Measurements from ENCODE around the gene DALRD3. TPM values are rescaled to one million over a fixed set of nuclear protein-coding genes. Genes with fewer than 3 reads are reported as not detected.
A peak's percentile ranks its signal among the peaks of the same experiment; 100 is the strongest.

DALRD3 gene
- total RNA-seq, 1 experiment from 2014 or later: 42.9 TPM

DNA sequence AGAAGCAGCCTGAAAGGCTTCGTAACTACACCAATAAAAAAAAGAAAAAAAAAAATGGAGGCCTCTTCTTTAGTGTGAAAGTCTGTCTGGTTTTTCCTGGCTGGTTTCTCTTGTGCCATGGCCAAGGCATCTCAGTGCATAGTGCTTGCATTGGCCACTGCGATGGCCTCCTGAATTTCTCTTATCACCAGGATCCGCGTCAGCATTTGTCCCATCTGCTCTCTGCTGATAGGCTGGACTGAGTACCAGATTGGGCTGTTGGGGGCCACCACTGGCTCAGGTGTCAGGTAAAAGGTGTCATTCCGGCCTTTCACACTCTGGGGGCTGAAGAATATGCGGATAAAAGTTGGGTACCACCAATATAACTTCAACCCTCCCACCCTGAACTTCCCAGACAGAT is 11.9 kb upstream of the DALRD3 start:
- Histone ChIP-seq H3K27ac (ENCODE audit: low read depth, low read length) (peak overlapping the region; percentile 11; the same call in 1 of the 2 replicates), H3K9me3 (ENCODE audit: control insufficient read depth in 1 of 2, insufficient read depth in 1 of 2, low read depth in 1 of 2, low read length in 2 of 2) (no peaks in the 10 kb centered on the region), H3K36me3 (ENCODE audit: control insufficient read depth in 1 of 2, insufficient read depth in 2 of 2, low read length in 2 of 2) (peaks cover 31 to 65% of the 10 kb centered on the region in 2 experiments), H3K9me2 (ENCODE audit: insufficient read depth) (no peaks in the 10 kb centered on the region), H3K9ac (ENCODE audit: low read length) (no peak overlapping the region), H3K27me3 (ENCODE audit: insufficient read depth, low read length) (no peaks in the 10 kb centered on the region), H3K4me3 (replicated peaks in 1 of 2; ENCODE audit: low read depth in 1 of 2, low read length in 2 of 2) (no peak overlapping the region), H3K4me1 (ENCODE audit: control insufficient read depth in 1 of 2, insufficient read depth in 2 of 2, low read length in 2 of 2) (peaks cover 3 to 26% of the 10 kb centered on the region in 2 experiments; a peak in 3 of 4 replicates), H4K20me1 (ENCODE audit: insufficient read depth) (peaks cover 4% of the 10 kb centered on the region; the same call in 1 of the 2 replicates), H3K4me2 (ENCODE audit: low read length) (no peak overlapping the region), H2AFZ (ENCODE audit: low read depth, low read length, poor library complexity, severe bottlenecking) (no peak overlapping the region), H3K79me2 (ENCODE audit: insufficient read depth, low read length) (peaks cover 39% of the 10 kb centered on the region)
- intact Hi-C loops (cut with micrococcal nuclease): no loop called here
- TF ChIP-seq POLR2A (IDR thresholded peaks at IDR 0.05; ENCODE audit: borderline replicate concordance, extremely low read depth, insufficient read depth, insufficient read length): no peak
- TF ChIP-seq ZFX (IDR thresholded peaks at IDR 0.05): no peak
- no peak for TF ChIP-seq RAD21 (IDR thresholded peaks at IDR 0.05; ENCODE audit: low read depth)
- TF ChIP-seq EZH2 (IDR thresholded peaks at IDR 0.05): no peak
- no peak for TF ChIP-seq TCF7L2 (IDR thresholded peaks at IDR 0.05; ENCODE audit: borderline replicate concordance, extremely low read depth, insufficient read depth, insufficient read length)
- TF ChIP-seq YY1 (IDR thresholded peaks at IDR 0.05; ENCODE audit: extremely low read depth, insufficient replicate concordance, low read depth, low read length): no peak
- TF ChIP-seq JUND (IDR thresholded peaks at IDR 0.05): no peak
- no peak for TF ChIP-seq SRF (IDR thresholded peaks at IDR 0.05; ENCODE audit: low read depth)
- no peak for TF ChIP-seq ZNF274 (IDR thresholded peaks at IDR 0.05; ENCODE audit: low read depth, low read length)
- no peak for TF ChIP-seq POLR2AphosphoS5 (IDR thresholded peaks at IDR 0.05; ENCODE audit: low read depth, low read length)
- no peak for TF ChIP-seq EZH2phosphoT487 (IDR thresholded peaks at IDR 0.05; ENCODE audit: borderline replicate concordance)
- TF ChIP-seq, protein P1, sequence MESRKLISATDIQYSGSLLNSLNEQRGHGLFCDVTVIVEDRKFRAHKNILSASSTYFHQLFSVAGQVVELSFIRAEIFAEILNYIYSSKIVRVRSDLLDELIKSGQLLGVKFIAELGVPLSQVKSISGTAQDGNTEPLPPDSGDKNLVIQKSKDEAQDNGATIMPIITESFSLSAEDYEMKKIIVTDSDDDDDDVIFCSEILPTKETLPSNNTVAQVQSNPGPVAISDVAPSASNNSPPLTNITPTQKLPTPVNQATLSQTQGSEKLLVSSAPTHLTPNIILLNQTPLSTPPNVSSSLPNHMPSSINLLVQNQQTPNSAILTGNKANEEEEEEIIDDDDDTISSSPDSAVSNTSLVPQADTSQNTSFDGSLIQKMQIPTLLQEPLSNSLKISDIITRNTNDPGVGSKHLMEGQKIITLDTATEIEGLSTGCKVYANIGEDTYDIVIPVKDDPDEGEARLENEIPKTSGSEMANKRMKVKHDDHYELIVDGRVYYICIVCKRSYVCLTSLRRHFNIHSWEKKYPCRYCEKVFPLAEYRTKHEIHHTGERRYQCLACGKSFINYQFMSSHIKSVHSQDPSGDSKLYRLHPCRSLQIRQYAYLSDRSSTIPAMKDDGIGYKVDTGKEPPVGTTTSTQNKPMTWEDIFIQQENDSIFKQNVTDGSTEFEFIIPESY (IDR thresholded peaks at IDR 0.05; ENCODE audit: extremely low read depth, insufficient replicate concordance, low read length): no peak
- TF ChIP-seq CBX3 (IDR thresholded peaks at IDR 0.05; ENCODE audit: low read depth): no peak
- TF ChIP-seq, protein P2, sequence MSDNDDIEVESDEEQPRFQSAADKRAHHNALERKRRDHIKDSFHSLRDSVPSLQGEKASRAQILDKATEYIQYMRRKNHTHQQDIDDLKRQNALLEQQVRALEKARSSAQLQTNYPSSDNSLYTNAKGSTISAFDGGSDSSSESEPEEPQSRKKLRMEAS (IDR thresholded peaks at IDR 0.05): no peak
- TF ChIP-seq, protein P3, sequence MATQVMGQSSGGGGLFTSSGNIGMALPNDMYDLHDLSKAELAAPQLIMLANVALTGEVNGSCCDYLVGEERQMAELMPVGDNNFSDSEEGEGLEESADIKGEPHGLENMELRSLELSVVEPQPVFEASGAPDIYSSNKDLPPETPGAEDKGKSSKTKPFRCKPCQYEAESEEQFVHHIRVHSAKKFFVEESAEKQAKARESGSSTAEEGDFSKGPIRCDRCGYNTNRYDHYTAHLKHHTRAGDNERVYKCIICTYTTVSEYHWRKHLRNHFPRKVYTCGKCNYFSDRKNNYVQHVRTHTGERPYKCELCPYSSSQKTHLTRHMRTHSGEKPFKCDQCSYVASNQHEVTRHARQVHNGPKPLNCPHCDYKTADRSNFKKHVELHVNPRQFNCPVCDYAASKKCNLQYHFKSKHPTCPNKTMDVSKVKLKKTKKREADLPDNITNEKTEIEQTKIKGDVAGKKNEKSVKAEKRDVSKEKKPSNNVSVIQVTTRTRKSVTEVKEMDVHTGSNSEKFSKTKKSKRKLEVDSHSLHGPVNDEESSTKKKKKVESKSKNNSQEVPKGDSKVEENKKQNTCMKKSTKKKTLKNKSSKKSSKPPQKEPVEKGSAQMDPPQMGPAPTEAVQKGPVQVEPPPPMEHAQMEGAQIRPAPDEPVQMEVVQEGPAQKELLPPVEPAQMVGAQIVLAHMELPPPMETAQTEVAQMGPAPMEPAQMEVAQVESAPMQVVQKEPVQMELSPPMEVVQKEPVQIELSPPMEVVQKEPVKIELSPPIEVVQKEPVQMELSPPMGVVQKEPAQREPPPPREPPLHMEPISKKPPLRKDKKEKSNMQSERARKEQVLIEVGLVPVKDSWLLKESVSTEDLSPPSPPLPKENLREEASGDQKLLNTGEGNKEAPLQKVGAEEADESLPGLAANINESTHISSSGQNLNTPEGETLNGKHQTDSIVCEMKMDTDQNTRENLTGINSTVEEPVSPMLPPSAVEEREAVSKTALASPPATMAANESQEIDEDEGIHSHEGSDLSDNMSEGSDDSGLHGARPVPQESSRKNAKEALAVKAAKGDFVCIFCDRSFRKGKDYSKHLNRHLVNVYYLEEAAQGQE (IDR thresholded peaks at IDR 0.05; ENCODE audit: low read depth): no peak
- TF ChIP-seq FOSL1 (IDR thresholded peaks at IDR 0.05; ENCODE audit: low read depth): no peak
- TF ChIP-seq SP1 (IDR thresholded peaks at IDR 0.05; ENCODE audit: low read depth): no peak
- DNase-seq (ENCODE audit: low read depth, low spot score) (no peak), ATAC-seq (no peak)
- RAD21 ChIA-PET (ENCODE audit: low non-redundant PET in 1 of 2, low total read pairs in 2 of 2, uncharacterized antibody in 2 of 2, unreplicated experiment in 2 of 2): no interaction called here
- no TSS peak for BruUV-seq (replicated peaks)
- CTCF ChIA-PET: no interaction called here
- POLR2A ChIA-PET: interaction anchor here (2.3 kb wide), 1 partner anchor 8 kb away, joined by 7 read pairs; the partner anchor contains the start of gene NDUFAF3

Measured in HCT116 (cell line).